KOPT-K1 (cell line): ENCODE results near the gene FAU.

ENCODE experiments used
- H3K27ac ChIP-seq: fragments of 200-600 bp; sonication (generic); 2 replicates; pipeline ENCODE4 v1.5.1; 2016; ENCODE audit warnings: antibody characterized with exemption, mild to moderate bottlenecking, low read depth, low read length; ENCODE audit not compliant: poor library complexity, severe bottlenecking
- H3K36me3 ChIP-seq: fragments of 200-600 bp; sonication (generic); 2 replicates; pipeline ENCODE4 v1.5.1; 2017; ENCODE audit warnings: antibody characterized with exemption, mild to moderate bottlenecking, low read length, moderate library complexity; ENCODE audit not compliant: insufficient read depth
- H3K9me3 ChIP-seq: fragments of 200-600 bp; sonication (generic); 2 replicates; pipeline ENCODE4 v1.5.1; 2017; ENCODE audit warnings: antibody characterized with exemption, low read length, mild to moderate bottlenecking; ENCODE audit not compliant: insufficient read depth, poor library complexity, severe bottlenecking

Gene FAU

DNA sequence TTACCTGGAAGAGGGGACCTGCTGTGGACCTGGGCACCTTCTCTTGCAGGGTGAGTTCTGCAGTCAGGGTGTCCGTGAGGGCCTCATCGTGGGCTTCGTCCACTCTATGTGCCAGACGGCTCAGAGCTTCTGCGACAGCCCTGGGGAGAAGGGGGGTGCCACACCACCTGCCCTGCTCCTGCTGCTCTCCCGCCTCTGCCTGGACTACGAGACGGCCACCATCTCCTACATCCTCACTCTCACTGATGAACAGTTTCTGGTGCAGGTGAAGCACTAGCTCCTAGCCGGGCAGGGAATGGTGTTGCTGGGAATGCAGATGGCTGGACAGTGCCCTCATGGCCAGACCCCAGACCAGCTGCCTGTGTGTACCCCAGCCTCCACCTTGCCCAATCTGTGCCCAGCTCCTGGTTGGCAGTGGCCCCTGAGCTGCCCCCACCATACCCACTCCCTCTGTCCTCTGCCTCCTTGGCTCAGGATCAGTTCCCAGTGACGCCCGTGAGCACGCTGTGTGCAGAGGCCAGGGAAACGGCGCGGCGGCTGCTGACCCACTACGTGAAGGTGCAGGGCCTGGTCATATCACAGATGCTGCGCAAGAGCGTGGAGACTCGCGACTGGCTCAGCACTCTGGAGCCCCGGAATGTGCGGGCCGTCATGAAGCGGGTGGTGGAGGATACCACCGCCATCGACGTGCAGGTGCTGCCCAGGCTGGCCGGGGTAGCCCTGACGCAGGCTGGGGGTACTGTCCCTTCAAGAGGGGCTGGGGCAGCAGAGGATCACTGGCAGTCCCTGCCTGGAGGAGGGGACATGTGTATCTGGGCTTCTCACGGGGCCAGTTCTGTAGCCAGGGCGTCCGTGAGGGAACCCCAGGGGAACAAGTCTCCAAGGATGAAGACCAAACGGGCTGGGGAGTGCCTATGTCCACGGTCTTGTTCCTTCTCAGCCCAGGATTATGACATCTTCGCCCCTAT lies 12.4 kb downstream of the FAU start:
- peaks cover 50% of the 10 kb centered on the region for H3K36me3 ChIP-seq

GRCh38 chr11:65108469-65109123 lies 13.3 kb downstream of the FAU start:
- no peaks in the 10 kb centered on the region for H3K9me3 ChIP-seq
- no peak overlapping the region for H3K27ac ChIP-seq
- H3K36me3 ChIP-seq, result peaks cover 50% of the 10 kb centered on the region

More for the DNA sequence above, 12.4 kb downstream of the FAU start:
- H3K27ac ChIP-seq, result no peak overlapping the region
- H3K9me3 ChIP-seq, result no peaks in the 10 kb centered on the region

GRCh38 chr11:65107751-65108468 lies 14.0 kb downstream of the FAU start:
- no peak overlapping the region for H3K27ac ChIP-seq
- H3K9me3 ChIP-seq, result no peaks in the 10 kb centered on the region
- peaks cover 53% of the 10 kb centered on the region for H3K36me3 ChIP-seq

DNA sequence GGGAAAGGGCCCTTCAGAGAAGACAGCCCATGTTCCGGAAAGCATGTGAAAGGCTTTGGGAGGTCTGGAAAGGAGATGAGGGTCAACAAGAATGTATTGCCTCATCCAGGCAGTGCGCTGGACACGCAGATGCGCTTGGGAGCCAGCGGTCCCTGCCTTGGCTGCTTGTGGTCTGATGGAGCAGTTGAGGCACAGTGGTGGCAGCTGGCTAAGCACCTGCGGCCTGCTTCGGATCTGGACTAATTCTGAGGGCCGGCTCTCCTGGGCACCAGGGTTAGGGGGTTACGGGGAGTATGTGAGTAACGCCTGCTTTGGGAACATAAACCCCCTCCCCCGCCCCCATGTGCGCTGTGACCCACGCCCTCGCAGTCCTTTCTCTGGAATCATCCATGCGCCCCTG lies 14.9 kb downstream of the FAU start:
- H3K36me3 ChIP-seq, result peaks cover 61% of the 10 kb centered on the region

GRCh38 chr11:65104628-65105027 lies 17.3 kb downstream of the FAU start:
- H3K36me3 ChIP-seq, result peaks cover 63% of the 10 kb centered on the region
- no peaks in the 10 kb centered on the region for H3K9me3 ChIP-seq
- H3K27ac ChIP-seq, result no peak overlapping the region

More for the DNA sequence above, 14.9 kb downstream of the FAU start:
- Histone ChIP-seq H3K27ac (no peak overlapping the region), H3K9me3 (no peaks in the 10 kb centered on the region)

DNA sequence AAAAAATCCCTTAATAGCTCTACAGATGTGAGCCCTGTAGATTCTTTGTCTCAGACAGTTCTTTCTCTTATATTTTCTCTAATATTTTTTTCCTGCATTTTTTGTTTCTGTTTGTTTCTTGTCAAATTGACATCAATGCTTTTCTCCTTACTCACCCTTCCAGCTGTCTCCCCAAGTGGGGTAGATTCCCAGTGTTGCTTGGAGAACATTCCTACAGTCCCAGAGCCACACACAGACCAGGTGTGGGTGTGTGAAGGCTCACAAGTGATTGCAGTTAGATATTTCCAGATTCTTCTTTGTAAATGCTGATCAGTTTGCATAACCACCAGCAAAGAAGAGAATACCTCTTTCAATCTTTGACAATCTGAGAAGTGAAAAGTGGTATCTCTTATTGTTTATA lies 18.5 kb downstream of the FAU start:
- no peak overlapping the region for H3K27ac ChIP-seq
- peaks cover 62% of the 10 kb centered on the region for H3K36me3 ChIP-seq
- H3K9me3 ChIP-seq, result no peaks in the 10 kb centered on the region

- H3K36me3 ChIP-seq, result peaks cover 60% of the 10 kb centered on the region
- H3K9me3 ChIP-seq, result no peaks in the 10 kb centered on the region
- no peak overlapping the region for H3K27ac ChIP-seq
Measured at GRCh38 chr11:65102142-65103095, 19.5 kb downstream of the FAU start.

GRCh38 chr11:65100674-65101350 lies 21.1 kb downstream of the FAU start:
- no peak overlapping the region for H3K27ac ChIP-seq
- H3K36me3 ChIP-seq, result peaks cover 55% of the 10 kb centered on the region
- H3K9me3 ChIP-seq, result no peaks in the 10 kb centered on the region

DNA sequence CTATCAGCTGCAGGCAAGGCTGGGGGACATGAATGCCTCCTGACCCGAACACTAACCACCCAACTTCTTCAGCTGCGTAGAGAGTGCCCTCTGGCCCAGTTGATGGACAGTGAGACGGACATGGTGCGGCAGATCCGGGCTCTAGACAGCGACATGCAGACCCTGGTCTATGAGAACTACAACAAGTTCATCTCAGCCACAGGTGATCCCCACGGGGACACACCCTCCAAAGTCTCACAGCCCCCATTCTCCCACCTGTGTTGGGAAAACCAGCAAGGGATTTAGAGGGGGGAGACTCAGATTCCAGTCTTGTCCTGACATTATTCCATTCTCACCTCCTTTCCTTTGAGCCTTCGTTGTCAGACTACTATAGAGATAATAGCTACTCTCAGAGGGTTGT lies 25.0 kb downstream of the FAU start:
- peak overlapping the region; percentile 82 for H3K27ac ChIP-seq

DNA sequence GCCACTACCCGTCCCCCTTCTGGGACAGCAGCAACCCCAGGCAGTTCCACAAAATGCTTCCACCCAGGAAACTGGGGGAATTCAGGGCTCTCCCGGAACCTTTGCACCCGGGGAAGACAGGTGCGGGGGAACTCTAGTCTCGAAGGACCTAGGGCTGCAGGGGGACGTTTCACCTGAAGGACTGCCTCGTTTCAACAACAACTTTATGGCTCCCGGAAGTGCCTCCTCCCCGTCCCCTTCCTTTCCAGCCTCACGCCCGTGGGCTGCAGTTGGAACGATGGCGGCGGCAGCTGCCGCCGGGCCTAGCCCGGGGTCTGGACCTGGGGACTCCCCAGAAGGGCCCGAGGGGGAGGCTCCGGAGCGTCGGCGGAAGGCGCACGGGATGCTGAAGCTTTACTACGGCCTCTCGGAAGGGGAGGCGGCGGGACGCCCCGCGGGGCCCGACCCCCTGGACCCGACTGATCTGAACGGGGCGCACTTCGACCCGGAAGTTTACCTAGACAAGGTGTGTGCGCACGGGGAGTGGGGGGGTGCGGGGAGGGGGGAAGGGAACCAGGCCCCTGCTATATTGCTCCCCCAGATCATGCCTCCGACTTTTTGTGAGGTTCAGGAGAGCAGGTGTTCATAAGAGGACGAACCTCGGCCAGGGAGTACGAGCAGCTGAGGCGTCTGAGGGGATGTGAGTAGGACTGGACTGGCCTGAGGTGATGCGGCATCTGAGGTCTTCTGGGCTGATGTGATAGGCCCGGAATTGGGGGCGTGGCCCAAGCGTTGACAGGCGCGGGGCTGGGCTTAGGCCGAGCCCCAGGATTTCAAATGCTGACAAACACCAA lies 25.7 kb downstream of the FAU start, which contains the start of gene VPS51:
Gene VPS51, plus strand, starts transcription at position 241 of the 833 bp plus-strand sequence. Its CDS starts 37 bp downstream, at position 278.
- H3K27ac ChIP-seq, result peak within 1 kb of the TSS; percentile 82
- peaks cover 25% of the 10 kb centered on the region for H3K36me3 ChIP-seq
- H3K9me3 ChIP-seq, result no peaks in the 10 kb centered on the region

More for the DNA sequence above, 25.0 kb downstream of the FAU start:
- H3K9me3 ChIP-seq, result no peaks in the 10 kb centered on the region
- peaks cover 30% of the 10 kb centered on the region for H3K36me3 ChIP-seq

GRCh38 chr11:65095427-65095826 lies 26.5 kb downstream of the FAU start:
- Histone ChIP-seq H3K36me3 (peaks cover 18% of the 10 kb centered on the region), H3K9me3 (no peaks in the 10 kb centered on the region), H3K27ac (peak overlapping the region; percentile 82)

DNA sequence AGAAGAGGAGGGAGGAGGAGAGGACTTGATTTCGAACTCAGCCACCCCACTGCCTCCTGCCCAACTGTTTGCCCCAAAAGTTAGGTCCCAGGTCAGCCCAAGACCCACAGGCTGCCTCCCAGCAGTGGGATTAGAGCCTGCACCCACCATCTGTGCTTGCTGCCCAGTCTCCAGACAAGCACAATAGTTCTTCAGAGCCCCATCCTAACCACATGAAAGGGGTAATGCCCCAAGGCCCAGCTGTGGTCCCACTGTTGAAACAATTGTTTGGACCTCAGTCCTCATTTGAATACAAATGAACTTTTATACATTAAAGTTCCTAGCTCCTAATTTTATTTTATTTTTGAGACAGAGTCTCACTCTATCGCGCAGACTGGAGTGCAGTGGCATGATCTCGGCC lies 31.3 kb downstream of the FAU start:
- no peak overlapping the region for H3K27ac ChIP-seq
- H3K9me3 ChIP-seq, result no peaks in the 10 kb centered on the region
- H3K36me3 ChIP-seq, result peaks cover 43% of the 10 kb centered on the region

GRCh38 chr11:65089621-65090020 lies 32.3 kb downstream of the FAU start:
- Histone ChIP-seq H3K27ac (no peak overlapping the region), H3K36me3 (peaks cover 49% of the 10 kb centered on the region), H3K9me3 (no peaks in the 10 kb centered on the region)
